Hepatocyte (in vitro differentiated cells): ENCODE measurements around the gene ERBB4.

Experiments
- CTCF ChIP-seq: fragments of 200-600 bp; sonication (generic); IDR thresholded peaks from 2 replicates; pipeline ENCODE4 v1.5.1; 2016; ENCODE audit warnings: antibody characterized with exemption, mild to moderate bottlenecking; ENCODE audit not compliant: poor library complexity
- EZH2phosphoT487 ChIP-seq: fragments of 200-600 bp; sonication (generic); IDR thresholded peaks from one replicate; pipeline ENCODE4 v1.6.1; 2018; ENCODE audit warnings: antibody characterized with exemption, mild to moderate bottlenecking, low read depth, moderate library complexity; ENCODE audit not compliant: unreplicated experiment, severe bottlenecking

DNA sequence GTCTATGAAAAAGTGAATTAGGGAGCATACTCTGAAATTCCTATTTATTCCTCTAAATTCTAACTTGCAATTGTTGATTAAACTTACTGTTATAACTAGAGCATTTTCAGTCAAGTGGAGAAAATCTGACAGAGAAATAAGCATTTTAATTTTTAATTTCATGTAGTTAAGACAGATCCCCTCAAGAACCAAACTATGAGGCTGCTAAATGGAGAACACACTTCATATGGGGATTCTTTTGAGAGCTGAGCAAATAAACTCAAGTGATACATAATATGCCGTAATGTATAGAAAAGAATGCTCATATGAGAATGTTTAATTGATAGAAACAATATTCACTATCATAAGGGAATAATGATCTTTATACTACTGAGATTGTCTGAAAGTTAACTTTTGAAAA, 340.8 kb downstream of the ERBB4 start:
- TF ChIP-seq CTCF (no peak), EZH2phosphoT487 (no peak)
